Measurements from ENCODE around the gene DNAL1.

Gene DNAL1

DNA sequence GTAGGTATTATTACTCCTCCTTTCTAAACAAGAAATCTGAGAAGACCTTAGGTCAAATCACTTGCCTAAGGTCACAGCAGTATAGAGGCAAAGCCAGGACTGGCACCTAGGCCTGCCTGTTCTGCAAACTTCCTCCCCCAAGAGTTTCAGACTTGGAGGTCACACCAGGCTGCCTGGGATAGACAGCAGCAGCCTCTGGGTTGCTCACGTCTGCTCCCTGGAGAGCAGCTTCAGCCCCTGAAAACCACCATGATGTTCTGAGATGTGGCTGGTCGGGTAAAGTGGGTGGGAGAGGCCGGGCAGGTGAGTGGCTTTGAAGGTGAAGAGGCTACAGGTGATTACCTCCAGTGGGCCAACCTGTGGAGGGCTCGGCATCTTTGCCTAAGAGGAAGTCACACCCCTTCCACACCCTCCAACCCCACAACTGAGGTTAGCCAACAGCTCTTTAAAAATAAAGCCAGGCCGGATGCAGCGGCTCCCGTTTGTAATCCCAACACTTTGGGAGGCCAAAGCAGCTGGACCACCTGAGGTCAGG, 106.4 kb downstream of the DNAL1 start:
- no peak overlapping the region for H3K4me3 ChIP-seq (replicated peaks; ENCODE audit: low read depth, low read length)
- TF ChIP-seq CTCF (IDR thresholded peaks at IDR 0.05; ENCODE audit: low read depth, low read length, missing control alignments): no peak
- no peak for DNase-seq (ENCODE audit: extremely low read depth, low read depth)

- H3K4me3 ChIP-seq (replicated peaks; ENCODE audit: low read depth, low read length): no peak overlapping the region
- peak; percentile 14 for TF ChIP-seq CTCF (IDR thresholded peaks at IDR 0.05; ENCODE audit: low read depth, low read length, missing control alignments)
- no peak for DNase-seq (ENCODE audit: extremely low read depth, low read depth)
Observed at GRCh38 chr14:73752297-73752992, 107.7 kb downstream of the DNAL1 start.
